Fibroblast of pulmonary artery (primary cell): ENCODE results near the gene SYTL3.

Source experiments
- DNase-seq: peaks from one replicate; pipeline ENCODE4 v3.0.0-alpha.2; 2010; ENCODE audit warnings: low read depth
- H3K4me3 ChIP-seq: replicated peaks from 2 replicates; pipeline ENCODE4 v1.5.1; 2011; ENCODE audit warnings: low read depth, mild to moderate bottlenecking, control low read depth, low read length, moderate library complexity
- TF ChIP-seq, protein P1 (sequence below): IDR thresholded peaks from 2 replicates; pipeline ENCODE4 v1.5.1; 2011; ENCODE audit warnings: mild to moderate bottlenecking, control low read depth, low read length, inconsistent platforms; ENCODE audit errors: missing control alignments

Gene SYTL3

GRCh38 chr6:158759966-158760617 is 110.2 kb downstream of the SYTL3 start:
- DNase-seq: no peak
- H3K4me3 ChIP-seq: no peak overlapping the region

DNA sequence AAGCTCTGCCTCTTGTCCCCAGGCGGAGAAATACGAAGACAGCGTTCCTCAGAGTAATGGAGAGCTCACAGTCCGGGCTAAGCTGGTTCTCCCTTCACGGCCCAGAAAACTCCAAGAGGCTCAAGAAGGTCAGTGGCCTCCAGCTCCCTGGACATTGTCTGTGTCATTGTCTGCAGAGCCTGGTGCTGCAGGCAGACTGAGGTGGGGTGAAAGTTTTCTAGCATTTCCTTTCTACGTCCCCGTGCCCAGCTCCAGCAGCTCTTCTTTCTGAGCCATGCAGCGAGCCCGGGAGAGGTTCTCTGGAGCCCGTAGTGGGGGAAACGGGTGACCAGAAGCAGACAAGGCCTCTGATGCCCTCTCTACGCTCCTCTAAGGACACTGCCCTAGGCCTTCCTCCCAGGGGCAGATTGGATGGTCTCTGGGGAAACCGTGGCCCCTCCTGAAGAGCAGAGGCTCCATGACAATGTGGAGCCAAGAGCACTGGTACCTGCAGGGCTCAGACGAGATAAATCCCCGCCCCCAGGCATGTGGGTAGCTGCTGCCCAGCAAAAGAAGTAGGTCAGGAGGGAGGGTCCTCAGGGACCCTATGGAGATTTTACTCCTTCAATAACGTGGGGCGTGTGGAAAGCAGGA is 110.9 kb downstream of the SYTL3 start:
- no peak for DNase-seq
- H3K4me3 ChIP-seq: no peak overlapping the region
- TF ChIP-seq, protein P1, sequence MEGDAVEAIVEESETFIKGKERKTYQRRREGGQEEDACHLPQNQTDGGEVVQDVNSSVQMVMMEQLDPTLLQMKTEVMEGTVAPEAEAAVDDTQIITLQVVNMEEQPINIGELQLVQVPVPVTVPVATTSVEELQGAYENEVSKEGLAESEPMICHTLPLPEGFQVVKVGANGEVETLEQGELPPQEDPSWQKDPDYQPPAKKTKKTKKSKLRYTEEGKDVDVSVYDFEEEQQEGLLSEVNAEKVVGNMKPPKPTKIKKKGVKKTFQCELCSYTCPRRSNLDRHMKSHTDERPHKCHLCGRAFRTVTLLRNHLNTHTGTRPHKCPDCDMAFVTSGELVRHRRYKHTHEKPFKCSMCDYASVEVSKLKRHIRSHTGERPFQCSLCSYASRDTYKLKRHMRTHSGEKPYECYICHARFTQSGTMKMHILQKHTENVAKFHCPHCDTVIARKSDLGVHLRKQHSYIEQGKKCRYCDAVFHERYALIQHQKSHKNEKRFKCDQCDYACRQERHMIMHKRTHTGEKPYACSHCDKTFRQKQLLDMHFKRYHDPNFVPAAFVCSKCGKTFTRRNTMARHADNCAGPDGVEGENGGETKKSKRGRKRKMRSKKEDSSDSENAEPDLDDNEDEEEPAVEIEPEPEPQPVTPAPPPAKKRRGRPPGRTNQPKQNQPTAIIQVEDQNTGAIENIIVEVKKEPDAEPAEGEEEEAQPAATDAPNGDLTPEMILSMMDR: no peak

More at GRCh38 chr6:158759966-158760617, 110.2 kb downstream of the SYTL3 start:
- TF ChIP-seq, protein P1: no peak

DNA sequence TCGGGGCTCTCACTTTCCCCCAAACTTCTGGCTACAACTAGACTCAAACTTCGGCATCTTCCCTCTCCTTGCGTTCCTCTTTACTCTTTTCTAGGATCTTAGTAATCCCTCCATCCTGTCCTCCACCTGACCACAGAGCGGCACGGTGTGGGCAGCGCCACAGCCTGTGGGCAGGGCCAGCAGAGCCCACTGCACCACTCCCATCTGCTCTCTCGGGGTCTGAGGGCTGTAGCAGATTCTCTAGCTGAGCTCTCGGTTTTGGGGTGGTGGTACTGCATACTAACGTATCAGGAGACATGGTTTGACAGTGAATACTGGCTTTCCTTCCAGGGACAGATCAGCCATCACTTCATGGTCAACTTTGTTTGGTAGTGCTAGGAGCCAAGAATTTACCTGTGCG is 111.9 kb downstream of the SYTL3 start:
- DNase-seq: no peak
- no peak overlapping the region for H3K4me3 ChIP-seq
- TF ChIP-seq, protein P1: no peak

DNA sequence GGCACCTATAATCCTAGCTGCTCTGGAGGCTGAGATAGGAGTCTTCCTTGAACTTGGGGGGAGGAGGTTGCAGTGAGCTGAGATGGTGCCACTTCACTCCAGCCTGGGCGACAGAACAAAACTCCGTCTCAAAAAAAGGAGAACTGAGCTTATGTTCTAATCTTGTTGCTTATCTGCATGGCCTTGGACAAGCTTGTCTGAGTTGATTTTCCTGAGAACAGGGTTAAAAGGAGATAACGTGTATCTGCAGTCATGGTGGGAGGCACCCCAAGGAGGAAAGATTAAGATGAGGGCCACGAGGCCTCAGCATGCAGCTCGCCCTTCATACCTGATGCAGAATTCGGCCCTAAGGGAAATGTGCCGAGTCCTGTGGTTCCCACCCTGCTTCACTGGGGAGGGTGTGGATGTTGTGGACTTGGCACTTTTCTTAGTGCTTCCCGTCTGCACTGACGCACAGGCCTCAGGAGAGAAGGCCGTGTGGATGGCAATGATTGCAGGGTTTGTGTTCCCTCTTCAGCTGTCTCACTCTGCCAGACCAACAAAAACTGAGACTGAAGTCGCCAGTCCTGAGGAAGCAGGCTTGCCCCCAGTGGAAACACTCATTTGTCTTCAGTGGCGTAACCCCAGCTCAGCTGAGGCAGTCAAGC is 113.1 kb downstream of the SYTL3 start:
- no peak overlapping the region for H3K4me3 ChIP-seq
- TF ChIP-seq, protein P1: no peak
- DNase-seq: no peak

DNA sequence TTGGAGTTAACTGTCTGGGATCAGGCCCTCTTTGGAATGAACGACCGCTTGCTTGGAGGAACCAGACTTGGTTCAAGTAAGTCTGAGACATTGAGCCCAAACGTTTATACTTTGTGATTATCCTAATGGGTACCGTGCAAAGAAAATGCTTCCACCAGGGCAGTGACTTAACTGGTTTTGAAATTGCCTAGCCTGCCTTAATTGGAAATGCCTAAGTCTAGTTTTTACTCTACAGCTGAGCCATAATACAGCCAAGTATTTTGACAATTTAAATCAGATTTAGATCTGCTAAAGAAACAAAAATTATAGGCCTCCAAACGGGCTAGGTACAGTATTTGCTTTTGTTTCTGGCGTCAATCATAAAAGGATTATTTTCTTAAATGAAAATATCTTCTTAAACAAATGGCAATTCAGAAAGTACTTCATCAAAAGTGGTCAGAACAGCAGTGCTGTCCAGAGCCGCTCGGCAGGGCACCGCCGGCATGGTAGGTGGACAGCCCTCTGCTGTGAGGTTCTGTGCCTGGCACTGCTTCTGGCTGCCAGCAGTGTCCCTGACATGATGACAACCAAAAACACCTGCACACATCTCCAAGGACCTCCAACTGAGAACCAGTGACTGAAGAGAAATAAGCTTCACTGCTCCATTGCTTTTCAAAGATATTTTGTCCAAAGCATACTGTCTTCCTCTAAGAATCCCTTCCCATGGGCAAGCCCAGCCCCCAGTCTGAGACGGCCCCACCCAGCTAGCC is 113.8 kb downstream of the SYTL3 start:
- TF ChIP-seq, protein P1: no peak
- no peak overlapping the region for H3K4me3 ChIP-seq

GRCh38 chr6:158764183-158764849 is 114.5 kb downstream of the SYTL3 start:
- no peak for DNase-seq
- TF ChIP-seq, protein P1: no peak
- H3K4me3 ChIP-seq: no peak overlapping the region

More for the DNA sequence above, 113.8 kb downstream of the SYTL3 start:
- DNase-seq: no peak
